GM06990 (cell line): ENCODE measurements around the gene ELAPOR2.

Experiments used
- DNase-seq: peaks from one replicate; pipeline ENCODE4 v3.0.0-alpha.2; 2011; ENCODE audit not compliant: insufficient read length; ENCODE audit errors: extremely low read depth
- H3K27me3 ChIP-seq: replicated peaks from 2 replicates; pipeline ENCODE4 v1.6.0; 2011; ENCODE audit warnings: low read length; ENCODE audit not compliant: control insufficient read depth, insufficient read depth
- H3K36me3 ChIP-seq: 2 replicates; pipeline ENCODE4 v1.5.1; 2011; ENCODE audit warnings: low read length; ENCODE audit not compliant: control insufficient read depth, insufficient read depth
- H3K4me3 ChIP-seq: replicated peaks from 2 replicates; pipeline ENCODE4 v1.5.1; 2011; ENCODE audit warnings: low read depth, mild to moderate bottlenecking, control low read depth, low read length
- TF ChIP-seq, protein P1 (sequence below): IDR thresholded peaks from 2 replicates; pipeline ENCODE4 v1.5.1; 2011; ENCODE audit warnings: low read length, control low read depth, mild to moderate bottlenecking, inconsistent platforms; ENCODE audit not compliant: insufficient read depth, poor library complexity, severe bottlenecking

The ELAPOR2 gene

DNA sequence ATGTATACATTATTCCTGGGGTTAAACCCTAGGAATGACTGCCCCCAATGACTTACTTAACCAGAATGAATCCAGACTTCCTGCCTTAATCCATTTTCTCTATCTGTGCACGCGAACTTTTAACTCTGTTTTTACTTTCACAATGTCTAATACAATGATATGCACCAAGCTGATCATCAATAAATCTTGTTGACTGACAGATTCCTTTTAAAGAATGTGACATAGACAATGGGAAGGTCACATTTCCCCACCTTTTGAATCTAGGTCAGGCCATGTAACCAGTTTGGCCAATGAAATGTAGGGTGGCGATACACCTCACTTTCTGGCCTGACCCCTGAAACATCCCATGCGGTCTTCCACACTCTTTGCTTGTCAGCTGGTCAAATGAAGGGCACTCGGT, 23.2 kb upstream of the ELAPOR2 start:
- H3K4me3 ChIP-seq: no peak overlapping the region
- H3K36me3 ChIP-seq: no peaks in the 10 kb centered on the region
- no peaks in the 10 kb centered on the region for H3K27me3 ChIP-seq
- TF ChIP-seq, protein P1, sequence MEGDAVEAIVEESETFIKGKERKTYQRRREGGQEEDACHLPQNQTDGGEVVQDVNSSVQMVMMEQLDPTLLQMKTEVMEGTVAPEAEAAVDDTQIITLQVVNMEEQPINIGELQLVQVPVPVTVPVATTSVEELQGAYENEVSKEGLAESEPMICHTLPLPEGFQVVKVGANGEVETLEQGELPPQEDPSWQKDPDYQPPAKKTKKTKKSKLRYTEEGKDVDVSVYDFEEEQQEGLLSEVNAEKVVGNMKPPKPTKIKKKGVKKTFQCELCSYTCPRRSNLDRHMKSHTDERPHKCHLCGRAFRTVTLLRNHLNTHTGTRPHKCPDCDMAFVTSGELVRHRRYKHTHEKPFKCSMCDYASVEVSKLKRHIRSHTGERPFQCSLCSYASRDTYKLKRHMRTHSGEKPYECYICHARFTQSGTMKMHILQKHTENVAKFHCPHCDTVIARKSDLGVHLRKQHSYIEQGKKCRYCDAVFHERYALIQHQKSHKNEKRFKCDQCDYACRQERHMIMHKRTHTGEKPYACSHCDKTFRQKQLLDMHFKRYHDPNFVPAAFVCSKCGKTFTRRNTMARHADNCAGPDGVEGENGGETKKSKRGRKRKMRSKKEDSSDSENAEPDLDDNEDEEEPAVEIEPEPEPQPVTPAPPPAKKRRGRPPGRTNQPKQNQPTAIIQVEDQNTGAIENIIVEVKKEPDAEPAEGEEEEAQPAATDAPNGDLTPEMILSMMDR: no peak
- no peak for DNase-seq

DNA sequence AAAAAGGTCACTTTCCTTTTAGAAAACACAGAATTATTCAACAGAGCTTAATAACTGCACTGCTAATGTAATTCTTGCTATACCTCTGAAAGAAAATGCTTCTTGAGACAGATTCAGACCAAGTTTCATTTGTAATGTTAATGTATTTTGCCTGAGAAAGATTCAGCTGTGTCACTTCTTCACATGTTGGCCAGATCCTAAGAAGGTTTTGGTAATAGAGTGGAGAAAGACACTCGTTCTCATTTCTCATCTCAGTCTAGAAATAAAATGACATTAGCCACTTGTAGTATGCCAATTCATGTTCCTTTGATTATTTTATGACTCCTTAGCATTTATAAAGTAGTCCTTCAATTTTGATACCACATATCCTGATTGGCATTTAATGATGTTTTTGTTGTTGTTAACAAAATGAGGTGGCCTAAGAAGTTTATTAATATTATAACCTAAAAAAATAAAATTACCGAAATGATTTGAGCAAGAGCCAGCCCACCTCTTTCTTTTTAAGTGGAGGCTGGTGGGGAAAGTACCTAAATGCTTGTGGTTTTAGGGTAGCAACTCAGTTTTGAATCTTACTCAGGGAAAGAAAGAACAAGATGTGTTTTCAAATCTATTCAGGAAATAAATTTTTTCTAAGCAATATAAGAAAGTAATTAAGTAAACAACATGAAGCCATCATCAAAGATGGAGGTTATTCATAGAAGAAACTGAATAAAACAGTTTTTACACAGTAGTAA, 16.4 kb upstream of the ELAPOR2 start:
- TF ChIP-seq, protein P1: no peak
- peak; percentile 6 for DNase-seq
- H3K36me3 ChIP-seq: no peaks in the 10 kb centered on the region
- H3K27me3 ChIP-seq: no peaks in the 10 kb centered on the region
- no peak overlapping the region for H3K4me3 ChIP-seq

DNA sequence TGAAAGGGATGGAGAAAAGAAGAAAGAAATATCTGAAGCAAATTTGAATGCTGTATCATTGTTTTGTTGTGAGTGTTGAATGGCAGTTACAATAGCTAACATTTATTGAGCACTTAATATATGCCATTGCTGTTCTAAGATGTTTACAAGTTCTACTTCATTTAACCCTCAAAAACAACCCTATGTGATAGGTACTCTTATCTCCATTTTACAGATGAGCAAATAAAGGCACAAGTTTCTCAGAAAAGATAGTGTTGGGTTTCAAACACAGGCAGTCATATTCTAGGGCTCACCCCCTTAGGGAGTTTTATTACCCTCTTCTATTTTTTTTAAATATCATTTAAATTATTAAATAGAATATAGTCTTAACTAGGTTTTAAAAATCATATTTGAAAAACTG, 8.3 kb upstream of the ELAPOR2 start:
- H3K27me3 ChIP-seq: no peaks in the 10 kb centered on the region
- TF ChIP-seq, protein P1: no peak
- no peaks in the 10 kb centered on the region for H3K36me3 ChIP-seq
- no peak overlapping the region for H3K4me3 ChIP-seq
- DNase-seq: no peak

DNA sequence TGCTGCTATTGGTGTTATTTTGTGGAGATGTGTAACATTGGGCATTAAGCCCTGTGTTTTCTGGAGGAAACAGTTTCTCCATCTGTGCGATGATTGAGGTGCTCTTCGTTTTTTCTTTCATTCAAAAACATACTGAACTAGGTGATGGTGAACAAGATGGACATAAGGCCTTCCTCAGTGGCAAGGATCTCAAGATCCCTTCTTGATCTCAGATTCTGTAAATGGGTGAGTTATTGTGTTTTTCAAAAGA, 759 bp upstream of the ELAPOR2 start:
- peak overlapping the region; percentile 62 for H3K4me3 ChIP-seq
- no peak for DNase-seq
- no peaks in the 10 kb centered on the region for H3K36me3 ChIP-seq
- no peaks in the 10 kb centered on the region for H3K27me3 ChIP-seq
- TF ChIP-seq, protein P1: no peak

DNA sequence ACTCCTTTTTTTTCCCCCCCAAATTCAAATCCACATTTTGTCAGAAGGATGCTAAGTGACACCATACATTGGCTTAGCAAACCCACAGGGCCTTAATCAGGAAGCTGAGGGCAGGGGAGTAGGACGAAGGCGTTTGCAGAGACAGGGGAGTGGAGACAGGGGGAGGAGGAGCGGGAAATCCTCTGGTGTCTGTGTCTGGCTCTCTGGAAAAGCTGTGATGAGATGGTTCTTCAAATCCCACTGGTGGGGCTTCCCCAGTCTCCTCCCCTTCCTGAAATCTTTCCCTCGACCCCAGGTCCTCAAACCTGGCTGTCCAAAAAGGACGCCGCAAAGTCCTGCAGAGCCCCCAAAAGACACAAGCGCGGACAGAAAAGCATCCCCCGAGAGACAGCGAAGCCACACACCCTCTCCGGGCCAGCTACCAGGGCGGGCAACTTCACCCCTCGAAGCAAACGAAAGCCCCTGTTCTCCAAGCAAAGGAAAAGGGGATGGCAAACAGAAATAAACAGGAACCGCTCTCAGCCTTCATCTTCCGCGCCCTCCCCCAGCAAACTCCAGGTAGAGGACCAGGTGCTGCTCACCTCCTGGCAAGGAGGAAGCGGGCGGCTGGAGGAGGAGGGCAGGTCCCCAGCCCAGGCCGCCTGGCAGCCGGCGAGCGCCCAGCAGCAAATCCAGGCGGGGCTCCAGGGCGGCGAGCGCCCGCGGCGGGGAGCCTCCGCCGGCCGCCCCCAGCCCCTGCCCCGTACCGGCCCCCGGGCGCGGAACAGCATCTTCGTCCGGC, 520 bp downstream of the ELAPOR2 start:
- DNase-seq: no peak

More for the DNA sequence above, 520 bp downstream of the ELAPOR2 start:
- Histone ChIP-seq H3K36me3 (no peaks in the 10 kb centered on the region), H3K27me3 (no peaks in the 10 kb centered on the region), H3K4me3 (peak overlapping the region; percentile 77)
- TF ChIP-seq, protein P1: no peak
